ENCODE data around the gene PRAMEF14. TPM values are rescaled to one million over a fixed set of nuclear protein-coding genes. Genes with fewer than 3 reads are reported as not detected.

PRAMEF14 gene
- polyA plus RNA-seq, 3 donors = not detected

Other genes with a start within 250 kb of the PRAMEF14 start
- gene HNRNPCL2, start 230.3 kb downstream of the PRAMEF14 start, polyA plus RNA-seq (ENCODE audit: insufficient read length in 3 of 3) = under 1 TPM in 1 of 3 donors, not detected in 2; 0.11 TPM
- gene PRAMEF26, start 191.1 kb downstream of the PRAMEF14 start, polyA plus RNA-seq (ENCODE audit: insufficient read length in 3 of 3) = not detected
- under 1 TPM in 2 of 3 donors, not detected in 1; 0.27 to 0.28 TPM for gene HNRNPCL4, start 181.5 kb downstream of the PRAMEF14 start, polyA plus RNA-seq (ENCODE audit: insufficient read length in 3 of 3)
- gene PRAMEF9, start 175.3 kb downstream of the PRAMEF14 start, polyA plus RNA-seq (ENCODE audit: insufficient read length in 3 of 3) = not detected
- not detected for gene PRAMEF13, start 145.7 kb downstream of the PRAMEF14 start, polyA plus RNA-seq (ENCODE audit: insufficient read length in 3 of 3)
- not detected for gene PRAMEF18, start 121.0 kb downstream of the PRAMEF14 start, polyA plus RNA-seq (ENCODE audit: insufficient read length in 3 of 3)
- gene PRAMEF5, start 92.9 kb downstream of the PRAMEF14 start, polyA plus RNA-seq (ENCODE audit: insufficient read length in 3 of 3) = not detected
- not detected for gene PRAMEF8, start 62.0 kb downstream of the PRAMEF14 start, polyA plus RNA-seq (ENCODE audit: insufficient read length in 3 of 3)
- not detected for gene PRAMEF33, start 43.6 kb downstream of the PRAMEF14 start, polyA plus RNA-seq (ENCODE audit: insufficient read length in 3 of 3)
- gene PRAMEF15, start 31.6 kb downstream of the PRAMEF14 start, polyA plus RNA-seq (ENCODE audit: insufficient read length in 3 of 3) = not detected
- gene PRAMEF19, start 24.8 kb upstream of the PRAMEF14 start, polyA plus RNA-seq (ENCODE audit: insufficient read length in 3 of 3) = not detected
- gene PRAMEF17, start 42.5 kb upstream of the PRAMEF14 start, polyA plus RNA-seq (ENCODE audit: insufficient read length in 3 of 3) = not detected
- not detected for gene PRAMEF20, start 63.3 kb upstream of the PRAMEF14 start, polyA plus RNA-seq (ENCODE audit: insufficient read length in 3 of 3)
- under 1 TPM in 1 of 3 donors, not detected in 2; 0.16 TPM for gene LRRC38, start 166.9 kb upstream of the PRAMEF14 start, polyA plus RNA-seq (ENCODE audit: insufficient read length in 3 of 3)
- 10 to 100 TPM; 17.6 to 19.0 (median 18.7) TPM for gene PDPN, start 236.7 kb upstream of the PRAMEF14 start, polyA plus RNA-seq (ENCODE audit: insufficient read length in 3 of 3)

Measured in renal pelvis (tissue), 3 donors.